HG03342 (cell line): ENCODE measurements around the gene MEMO1.

ENCODE experiments used
- ATAC-seq: cut with Tn5 transposase; IDR thresholded peaks from one replicate; pipeline ENCODE4 v1.9.1; 2021; ENCODE audit warnings: mild to moderate bottlenecking, moderate library complexity; ENCODE audit not compliant: unreplicated experiment

The MEMO1 gene

DNA sequence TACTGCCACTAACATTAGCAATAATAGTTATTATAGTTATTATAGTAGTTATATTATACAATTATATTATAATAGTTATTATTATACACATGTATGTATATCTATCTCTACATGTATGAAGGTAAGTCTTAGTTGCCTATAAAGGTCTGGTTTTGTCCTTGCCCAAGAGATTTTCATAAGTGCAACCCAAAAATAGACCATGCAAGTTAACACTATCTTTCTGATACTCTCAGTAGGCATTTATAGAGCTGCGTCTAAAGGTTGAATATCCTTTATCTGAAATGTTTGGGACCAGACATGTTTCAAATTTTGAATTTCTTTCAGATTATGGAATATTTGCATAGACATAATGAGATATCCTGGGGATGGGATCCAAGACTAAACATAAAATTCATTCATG lies 175.4 kb downstream of the MEMO1 start:
- ATAC-seq = no peak

DNA sequence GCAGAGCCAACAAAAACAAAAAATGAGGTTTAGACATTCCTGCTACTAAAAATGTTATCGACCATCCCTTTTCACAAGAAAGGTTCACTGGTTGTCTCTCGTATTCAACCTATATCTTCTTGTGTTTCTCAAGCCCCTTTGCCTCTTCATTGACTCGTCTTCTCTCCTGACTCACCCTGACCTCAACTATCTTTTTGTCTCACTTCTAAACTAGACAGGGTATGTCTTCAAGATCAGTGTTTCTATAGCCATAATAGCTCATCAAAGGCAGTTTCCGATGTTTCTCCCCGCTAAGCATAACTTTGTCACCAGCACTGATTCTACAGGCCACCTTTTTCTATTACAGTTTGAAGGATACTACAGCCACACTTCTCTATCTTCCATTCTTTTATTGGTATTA lies 178.4 kb downstream of the MEMO1 start:
- ATAC-seq = no peak

DNA sequence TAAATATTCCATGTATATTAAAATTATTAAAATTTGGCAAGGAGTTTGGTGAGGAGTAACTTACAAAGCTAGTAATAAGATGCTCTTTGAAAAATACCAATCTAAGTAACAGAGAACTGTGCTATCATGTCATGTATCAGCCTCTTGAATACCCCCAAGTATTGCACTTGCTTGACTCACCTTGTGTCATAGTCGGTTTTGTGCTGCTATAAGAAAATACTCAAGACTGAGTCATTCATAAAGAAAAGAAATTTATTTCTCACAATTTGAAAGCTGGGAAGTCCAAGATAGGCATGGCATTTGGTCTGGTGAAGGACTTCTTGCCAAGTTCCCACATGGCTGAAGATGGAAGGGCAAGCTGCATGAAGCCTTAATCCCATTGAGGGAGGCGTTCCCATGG lies 179.2 kb downstream of the MEMO1 start:
- ATAC-seq = no peak

DNA sequence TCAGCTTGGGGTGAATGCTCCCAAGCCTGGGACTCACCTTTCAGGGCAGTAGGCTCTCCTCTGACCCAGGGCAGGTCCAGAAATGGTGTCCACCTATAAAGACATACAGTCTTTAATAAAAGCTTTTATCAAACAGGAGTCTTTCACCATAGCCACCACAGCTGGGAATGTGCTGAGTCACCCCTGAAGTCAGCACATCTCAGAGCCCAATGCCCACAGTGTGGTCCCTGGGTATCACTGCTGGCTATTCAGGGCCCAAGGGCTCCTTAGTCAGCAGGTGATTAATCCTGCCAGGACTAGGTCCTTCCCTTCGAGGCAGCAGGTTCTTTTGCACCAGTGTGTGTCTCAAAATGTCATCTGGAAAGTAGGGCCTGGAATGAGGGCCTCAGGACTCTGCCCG lies 181.9 kb downstream of the MEMO1 start:
- no peak for ATAC-seq

DNA sequence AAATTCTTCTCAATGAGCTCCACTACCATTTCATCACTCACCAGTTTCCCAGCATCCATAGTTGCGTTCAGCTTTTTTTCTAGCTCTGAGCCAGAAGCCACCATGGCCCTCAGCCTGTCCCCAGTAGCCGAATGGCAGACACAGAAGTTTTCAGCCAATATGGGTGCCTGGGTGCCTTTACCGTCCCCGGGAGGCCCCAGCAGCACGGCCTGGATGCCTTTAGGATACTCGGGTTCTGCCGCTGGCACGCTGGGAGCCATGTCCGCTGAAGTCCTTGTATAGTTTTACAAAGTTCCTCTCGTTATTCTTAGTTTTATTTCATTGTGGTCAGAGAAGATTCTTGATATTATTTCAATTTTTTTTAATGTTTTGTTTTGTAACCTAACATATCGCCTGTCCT lies 187.2 kb downstream of the MEMO1 start:
- no peak for ATAC-seq

DNA sequence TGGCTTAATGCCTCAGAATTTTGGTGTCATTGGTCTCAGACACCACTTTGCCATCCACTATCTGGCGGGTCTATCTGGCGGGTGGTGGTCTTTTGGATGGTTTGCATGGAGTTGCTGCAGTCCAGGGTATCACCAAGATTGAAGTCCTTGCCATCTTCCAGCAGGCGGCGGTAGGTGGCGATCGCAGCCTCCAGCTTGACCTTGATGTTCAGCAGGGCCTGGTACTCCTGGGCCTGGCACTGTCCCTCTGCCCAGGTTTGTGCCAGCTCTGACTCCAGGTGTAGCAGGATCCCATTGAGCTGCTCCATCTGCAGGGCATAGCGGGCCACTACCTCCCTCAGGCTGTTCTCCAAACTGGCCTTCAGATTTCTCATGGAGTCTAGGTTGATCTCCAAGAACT lies 188.2 kb downstream of the MEMO1 start:
- ATAC-seq = no peak
